ENCODE data around the gene PABPN1L. TPM values are rescaled to one million over a fixed set of nuclear protein-coding genes. Genes with fewer than 3 reads are reported as not detected.

PABPN1L gene
- total and polyA plus RNA-seq, 9 donors: 0.25 TPM; not detected in 8

GRCh38 chr16:88876942-88877526 is 10.6 kb upstream of the PABPN1L start:
- 79 to 87% (median 84%) methylated on average over 18 to 33 of the region's 33 CpGs for WGBS, 3 donors
- H3K36me3 ChIP-seq: no peaks in the 10 kb centered on the region
- H3K4me1 ChIP-seq (ENCODE audit: insufficient read depth): no peaks in the 10 kb centered on the region
- no peaks in the 10 kb centered on the region for H3K27me3 ChIP-seq
- intact Hi-C loops (cut with DNase I): no loop called here
- DNase-seq: no peak
- H3K27ac ChIP-seq: no peak overlapping the region
- no peaks in the 10 kb centered on the region for H3K9me3 ChIP-seq
- H3K4me3 ChIP-seq: no peak overlapping the region
- TF ChIP-seq EP300 (IDR thresholded peaks at IDR 0.05): no peak
- no peak for TF ChIP-seq POLR2A (IDR thresholded peaks at IDR 0.05)
- TF ChIP-seq, protein P1, sequence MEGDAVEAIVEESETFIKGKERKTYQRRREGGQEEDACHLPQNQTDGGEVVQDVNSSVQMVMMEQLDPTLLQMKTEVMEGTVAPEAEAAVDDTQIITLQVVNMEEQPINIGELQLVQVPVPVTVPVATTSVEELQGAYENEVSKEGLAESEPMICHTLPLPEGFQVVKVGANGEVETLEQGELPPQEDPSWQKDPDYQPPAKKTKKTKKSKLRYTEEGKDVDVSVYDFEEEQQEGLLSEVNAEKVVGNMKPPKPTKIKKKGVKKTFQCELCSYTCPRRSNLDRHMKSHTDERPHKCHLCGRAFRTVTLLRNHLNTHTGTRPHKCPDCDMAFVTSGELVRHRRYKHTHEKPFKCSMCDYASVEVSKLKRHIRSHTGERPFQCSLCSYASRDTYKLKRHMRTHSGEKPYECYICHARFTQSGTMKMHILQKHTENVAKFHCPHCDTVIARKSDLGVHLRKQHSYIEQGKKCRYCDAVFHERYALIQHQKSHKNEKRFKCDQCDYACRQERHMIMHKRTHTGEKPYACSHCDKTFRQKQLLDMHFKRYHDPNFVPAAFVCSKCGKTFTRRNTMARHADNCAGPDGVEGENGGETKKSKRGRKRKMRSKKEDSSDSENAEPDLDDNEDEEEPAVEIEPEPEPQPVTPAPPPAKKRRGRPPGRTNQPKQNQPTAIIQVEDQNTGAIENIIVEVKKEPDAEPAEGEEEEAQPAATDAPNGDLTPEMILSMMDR (IDR thresholded peaks at IDR 0.05): no peak

GRCh38 chr16:88875703-88876234 is 9.3 kb upstream of the PABPN1L start:
- Histone ChIP-seq H3K27me3 (no peaks in the 10 kb centered on the region), H3K4me3 (no peak overlapping the region), H3K9me3 (no peaks in the 10 kb centered on the region), H3K4me1 (ENCODE audit: insufficient read depth) (peaks cover 1% of the 10 kb centered on the region), H3K36me3 (no peaks in the 10 kb centered on the region), H3K27ac (no peak overlapping the region)
- DNase-seq: no peak
- WGBS, 3 donors: 87 to 90% (median 90%) methylated on average over 22 of the region's 22 CpGs
- no peak for TF ChIP-seq EP300 (IDR thresholded peaks at IDR 0.05)
- no peak for TF ChIP-seq POLR2A (IDR thresholded peaks at IDR 0.05)
- TF ChIP-seq, protein P1 (IDR thresholded peaks at IDR 0.05): no peak
- intact Hi-C loops (cut with DNase I): no loop called here

GRCh38 chr16:88874938-88875599 is 8.6 kb upstream of the PABPN1L start:
- Histone ChIP-seq H3K36me3 (no peaks in the 10 kb centered on the region), H3K27ac (no peak overlapping the region), H3K4me3 (no peak overlapping the region), H3K27me3 (no peaks in the 10 kb centered on the region), H3K9me3 (no peaks in the 10 kb centered on the region), H3K4me1 (ENCODE audit: insufficient read depth) (peaks cover 1% of the 10 kb centered on the region)
- 80 to 88% (median 86%) methylated on average over 34 of the region's 34 CpGs for WGBS, 3 donors
- intact Hi-C loops (cut with DNase I): no loop called here
- no peak for DNase-seq
- TF ChIP-seq POLR2A (IDR thresholded peaks at IDR 0.05) (no peak), EP300 (IDR thresholded peaks at IDR 0.05) (no peak)
- TF ChIP-seq, protein P1 (IDR thresholded peaks at IDR 0.05): no peak

GRCh38 chr16:88872650-88873331 is 6.3 kb upstream of the PABPN1L start:
- intact Hi-C loops (cut with DNase I): no loop called here
- Histone ChIP-seq H3K9me3 (no peaks in the 10 kb centered on the region), H3K4me1 (ENCODE audit: insufficient read depth) (peaks cover 1% of the 10 kb centered on the region), H3K27ac (no peak overlapping the region), H3K4me3 (no peak overlapping the region), H3K27me3 (no peaks in the 10 kb centered on the region), H3K36me3 (no peaks in the 10 kb centered on the region)
- DNase-seq: no peak
- TF ChIP-seq, protein P1 (IDR thresholded peaks at IDR 0.05): no peak
- no peak for TF ChIP-seq POLR2A (IDR thresholded peaks at IDR 0.05)
- no peak for TF ChIP-seq EP300 (IDR thresholded peaks at IDR 0.05)
- WGBS, 3 donors: 71 to 72% (median 71%) methylated on average over 25 of the region's 25 CpGs

Measured in ovary (tissue), 9 donors.